ENCODE data around the gene MACROH2A1. TPM values are rescaled to one million over a fixed set of nuclear protein-coding genes. Genes with fewer than 3 reads are reported as not detected.

Gene MACROH2A1
- polyA plus RNA-seq, 3 donors, result 34.6 to 119 (median 81.0) TPM

- H3K27ac ChIP-seq (ENCODE audit: low read depth, low read length), result no peak overlapping the region
- 84 to 95% (median 93%) methylated on average over 2 of the region's 2 CpGs for whole genome bisulfite sequencing, 3 donors
Measured at GRCh38 chr5:135405082-135405481, 6.1 kb upstream of the MACROH2A1 start.

DNA sequence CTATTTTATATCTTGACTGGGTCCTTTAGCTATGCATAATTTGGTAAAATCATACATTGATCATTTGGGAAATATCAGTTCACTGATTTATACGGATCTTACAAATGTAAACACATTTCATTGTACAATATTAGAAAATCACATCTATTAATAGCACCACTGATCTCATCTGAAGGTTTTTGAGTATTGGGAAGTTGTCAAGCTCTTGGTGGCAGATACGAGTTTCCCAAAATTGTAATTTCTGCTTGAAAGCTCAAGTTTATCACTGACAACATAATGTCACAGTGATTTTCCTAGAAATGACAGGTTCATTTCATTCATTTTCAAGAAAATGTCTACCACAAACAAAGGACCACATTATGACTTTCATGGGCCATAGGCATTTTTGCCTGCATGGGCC is 3.0 kb upstream of the MACROH2A1 start:
- H3K27ac ChIP-seq (ENCODE audit: low read depth, low read length), result no peak overlapping the region
- WGBS, 3 donors, result 80 to 85% (median 81%) methylated on average over 2 of the region's 2 CpGs

- 49 to 71% (median 62%) methylated on average over 5 of the region's 5 CpGs for WGBS, 3 donors
Measured at GRCh38 chr5:135400866-135401265, 1.8 kb upstream of the MACROH2A1 start.

DNA sequence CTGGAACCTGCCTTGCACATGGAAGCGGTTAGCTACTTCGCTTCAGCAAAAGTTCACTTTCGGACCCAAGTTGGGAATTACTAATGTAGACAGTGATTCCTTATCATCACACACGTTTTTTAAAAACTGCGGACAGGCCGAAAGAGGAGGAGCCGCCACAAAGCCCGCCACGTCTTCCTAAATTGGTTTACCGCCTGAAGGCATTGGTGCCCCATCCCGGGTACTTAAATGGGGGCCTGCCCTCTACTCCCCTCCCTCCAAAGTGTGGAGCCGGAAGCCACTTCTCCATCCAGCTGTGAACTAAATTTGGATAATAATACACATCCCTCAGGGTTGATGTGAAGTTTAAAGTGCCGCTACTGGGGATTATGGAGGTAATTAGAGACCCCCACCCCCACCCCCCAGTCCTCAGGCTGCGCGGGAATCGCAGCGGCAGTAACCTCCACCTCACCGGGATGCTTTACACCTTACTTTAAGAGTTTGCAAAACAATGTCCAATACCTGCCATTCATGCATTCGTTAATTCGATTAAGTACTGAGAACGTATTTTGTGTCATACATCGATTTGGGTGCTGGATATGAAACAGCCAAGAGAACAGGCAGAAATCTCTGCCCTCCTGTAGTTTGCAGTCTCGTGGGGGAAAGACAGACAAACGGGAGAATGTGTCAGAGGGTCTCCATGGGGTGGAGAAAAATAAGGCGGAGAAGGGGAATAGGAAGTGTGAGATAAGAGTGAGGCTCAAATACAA is 937 bp upstream of the MACROH2A1 start:
- no peak overlapping the region for H3K27ac ChIP-seq (ENCODE audit: low read depth, low read length)
- 28 to 40% (median 37%) methylated on average over 25 of the region's 25 CpGs for WGBS, 3 donors

More at GRCh38 chr5:135400866-135401265, 1.8 kb upstream of the MACROH2A1 start:
- H3K27ac ChIP-seq (ENCODE audit: low read depth, low read length), result no peak overlapping the region

GRCh38 chr5:135398160-135398854 is 724 bp downstream of the MACROH2A1 start:
- 1 to 2% (median 1%) methylated on average over 42 to 43 of the region's 43 CpGs for WGBS, 3 donors
- peak overlapping the region; percentile 51 for H3K27ac ChIP-seq (ENCODE audit: low read depth, low read length)

DNA sequence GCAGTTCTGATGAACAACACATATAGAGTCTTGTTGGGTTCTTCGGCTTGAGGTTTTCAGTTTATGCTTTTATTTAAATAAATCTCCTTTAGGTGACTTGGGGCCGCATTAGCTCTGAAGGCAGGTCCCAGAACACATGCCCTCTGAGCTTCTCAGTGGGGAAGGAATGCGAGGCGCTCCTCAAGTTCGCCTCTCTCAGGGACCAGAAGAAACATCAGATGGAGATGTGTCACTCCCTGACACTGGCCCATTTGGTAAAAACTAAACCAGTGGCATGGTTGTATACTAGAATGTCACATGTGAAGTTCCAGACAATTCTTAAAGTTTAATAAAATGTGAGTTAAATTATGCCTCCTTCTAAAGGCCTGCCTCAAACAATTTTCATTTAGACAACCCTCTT is 1.9 kb downstream of the MACROH2A1 start:
- H3K27ac ChIP-seq (ENCODE audit: low read depth, low read length), result no peak overlapping the region
- WGBS, 3 donors, result 63 to 85% (median 78%) methylated on average over 5 of the region's 5 CpGs

DNA sequence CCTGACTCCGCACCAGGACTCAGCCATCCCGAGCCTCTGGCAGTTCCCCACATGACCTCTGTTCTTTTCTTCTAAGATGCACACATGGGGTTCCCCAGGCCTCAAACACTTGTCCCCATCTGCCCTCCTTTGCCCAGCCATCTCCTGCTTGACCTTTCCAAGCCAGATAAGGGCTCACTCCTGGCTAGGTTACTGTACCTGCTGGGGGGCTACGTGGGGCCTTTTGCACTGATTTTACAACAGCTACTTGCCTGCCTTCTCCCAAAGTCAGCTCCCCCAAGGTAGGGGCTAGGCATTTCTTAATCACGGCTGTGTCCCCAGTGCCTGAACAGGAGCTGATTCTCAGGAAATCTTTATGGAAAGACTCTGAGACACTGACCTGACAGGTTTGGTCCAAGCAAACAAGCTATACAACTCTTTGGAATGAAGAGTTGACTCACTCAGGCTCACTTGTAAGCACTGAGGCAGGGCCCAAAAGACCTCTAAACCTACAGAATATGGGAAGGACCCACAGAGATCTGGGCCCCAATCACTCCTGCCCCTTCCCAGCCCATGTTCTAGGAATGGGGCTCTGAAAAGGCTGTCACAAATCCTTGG is 2.5 kb downstream of the MACROH2A1 start:
- no peak overlapping the region for H3K27ac ChIP-seq (ENCODE audit: low read depth, low read length)

GRCh38 chr5:135395866-135396265 is 3.2 kb downstream of the MACROH2A1 start:
- 42 to 71% (median 54%) methylated on average over 4 of the region's 4 CpGs for WGBS, 3 donors
- H3K27ac ChIP-seq (ENCODE audit: low read depth, low read length), result no peak overlapping the region

More for the DNA sequence above, 2.5 kb downstream of the MACROH2A1 start:
- 61 to 86% (median 68%) methylated on average over 4 of the region's 4 CpGs for WGBS, 3 donors

DNA sequence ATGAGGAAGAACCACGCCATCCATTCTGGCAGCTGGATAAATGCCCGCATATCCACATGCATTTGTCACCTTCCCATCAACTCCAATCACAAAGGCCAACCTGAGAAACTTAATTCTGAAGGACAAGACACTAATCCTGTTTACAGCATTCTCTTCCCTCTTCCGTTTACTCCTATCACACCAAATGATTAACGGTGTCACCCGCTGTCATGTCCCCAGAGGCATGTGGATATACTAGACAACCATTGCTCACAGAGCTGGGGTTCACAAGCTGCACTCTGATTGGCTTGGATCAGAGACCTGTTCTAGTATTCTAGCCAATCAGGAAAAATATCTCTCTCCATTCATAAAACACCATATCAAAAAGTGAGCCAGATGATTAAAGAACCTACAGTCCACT is 3.6 kb downstream of the MACROH2A1 start:
- H3K27ac ChIP-seq (ENCODE audit: low read depth, low read length), result no peak overlapping the region
- 58 to 65% (median 60%) methylated on average over 5 of the region's 5 CpGs for WGBS, 3 donors

DNA sequence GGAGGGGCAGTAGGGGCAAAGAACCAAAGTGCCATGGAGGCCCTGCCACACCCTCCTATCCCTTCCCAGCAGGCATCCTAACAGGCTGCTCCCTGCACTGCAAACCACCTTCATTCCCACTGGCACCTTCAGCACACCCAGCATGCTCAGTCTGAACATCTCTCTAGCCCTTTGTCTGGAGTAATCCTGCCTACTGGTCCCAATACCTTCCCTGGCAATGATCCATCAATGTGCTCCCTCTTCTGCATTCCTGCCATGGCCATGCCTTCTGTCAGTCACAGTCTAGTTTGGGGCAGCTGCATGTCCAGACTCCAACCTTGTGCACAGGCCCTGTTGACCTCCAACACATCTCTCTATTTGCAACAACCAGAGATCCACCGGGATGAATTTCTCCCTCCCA is 4.9 kb downstream of the MACROH2A1 start:
- no peak overlapping the region for H3K27ac ChIP-seq (ENCODE audit: low read depth, low read length)
- WGBS, 3 donors, result 90 to 95% (median 92%) methylated on average over 1 of the region's 1 CpG

- no peak overlapping the region for H3K27ac ChIP-seq (ENCODE audit: low read depth, low read length)
- 73 to 91% (median 89%) methylated on average over 3 of the region's 3 CpGs for WGBS, 3 donors
Measured at GRCh38 chr5:135393691-135394090, 5.3 kb downstream of the MACROH2A1 start.

DNA sequence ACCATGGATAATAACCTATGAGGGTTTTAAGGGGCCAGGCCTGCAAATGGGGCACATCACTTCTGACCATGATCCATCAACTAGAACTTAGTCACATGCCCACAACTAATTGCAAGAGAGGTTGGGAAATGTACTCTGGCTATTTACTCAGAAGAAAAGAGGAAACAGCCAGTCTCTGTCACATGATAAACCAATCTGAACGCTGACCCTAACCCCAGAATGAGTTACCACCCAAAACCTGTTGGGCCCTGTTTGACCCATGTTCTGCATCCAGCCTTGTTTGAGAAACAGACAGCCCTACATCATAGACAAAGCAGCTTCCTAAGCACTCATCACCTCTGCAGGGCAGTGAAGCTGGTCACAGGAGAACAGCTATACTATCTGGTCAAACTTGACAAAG is 5.8 kb downstream of the MACROH2A1 start:
- no peak overlapping the region for H3K27ac ChIP-seq (ENCODE audit: low read depth, low read length)
- 43 to 79% (median 57%) methylated on average over 1 of the region's 1 CpG for WGBS, 3 donors

- no peak overlapping the region for H3K27ac ChIP-seq (ENCODE audit: low read depth, low read length)
- WGBS, 3 donors, result 78 to 93% (median 81%) methylated on average over 2 of the region's 2 CpGs
Measured at GRCh38 chr5:135392256-135392655, 6.8 kb downstream of the MACROH2A1 start.

GRCh38 chr5:135391869-135392255 is 7.2 kb downstream of the MACROH2A1 start:
- H3K27ac ChIP-seq (ENCODE audit: low read depth, low read length), result no peak overlapping the region

GRCh38 chr5:135391116-135391868 is 7.7 kb downstream of the MACROH2A1 start:
- no peak overlapping the region for H3K27ac ChIP-seq (ENCODE audit: low read depth, low read length)
- WGBS, 3 donors, result 79 to 83% (median 80%) methylated on average over 6 of the region's 6 CpGs

More at GRCh38 chr5:135391869-135392255, 7.2 kb downstream of the MACROH2A1 start:
- WGBS, 3 donors, result 61 to 78% (median 66%) methylated on average over 2 of the region's 2 CpGs

- 91 to 93% (median 92%) methylated on average over 16 of the region's 16 CpGs for WGBS, 3 donors
- no peak overlapping the region for H3K27ac ChIP-seq (ENCODE audit: low read depth, low read length)
Measured at GRCh38 chr5:135388860-135389435, 10.1 kb downstream of the MACROH2A1 start.

DNA sequence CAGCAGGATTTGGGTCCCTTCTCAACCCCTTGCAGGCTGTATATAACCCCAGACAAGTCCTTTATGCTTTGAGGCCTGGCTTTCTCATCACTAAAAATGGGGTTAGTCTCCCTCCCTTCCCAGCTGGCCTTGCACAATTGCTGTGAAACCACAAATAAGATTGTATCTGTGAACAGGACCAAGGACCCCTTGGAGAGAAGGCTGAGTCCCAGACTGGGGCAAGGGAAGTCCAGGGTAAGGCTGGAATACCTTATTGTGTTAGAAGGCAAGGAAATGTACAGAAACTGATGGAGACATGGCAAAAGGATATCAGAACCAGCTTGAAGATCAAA is 11.4 kb downstream of the MACROH2A1 start:
- H3K27ac ChIP-seq (ENCODE audit: low read depth, low read length), result peak overlapping the region; percentile 28

GRCh38 chr5:135386886-135387628 is 12.0 kb downstream of the MACROH2A1 start:
- WGBS, 3 donors, result 48 to 81% (median 58%) methylated on average over 8 of the region's 8 CpGs

More at GRCh38 chr5:135386886-135387628, 12.0 kb downstream of the MACROH2A1 start:
- H3K27ac ChIP-seq (ENCODE audit: low read depth, low read length), result peak overlapping the region; percentile 28

Measured in adipose tissue (tissue), 3 donors.